Astrocyte of the spinal cord (primary cell): ENCODE data around the gene CFAP69.

Experiments
- DNase-seq: peaks from one replicate; pipeline ENCODE4 v3.0.0; 2011; ENCODE audit warnings: low read depth, low spot score
- H3K4me3 ChIP-seq: 2 replicates; pipeline ENCODE4 v1.5.1; 2011; ENCODE audit warnings: low read depth, mild to moderate bottlenecking, low read length, moderate library complexity
- in situ Hi-C: cut with HindIII; loops from 2 replicates; pipeline ENCODE4 v1.10.0; 2017; ENCODE audit warnings: low sequenced_read_pairs
- TF ChIP-seq, protein P1 (sequence below): IDR thresholded peaks from 2 replicates; pipeline ENCODE4 v1.5.1; 2012; ENCODE audit warnings: low read depth, mild to moderate bottlenecking, low read length, inconsistent platforms

Gene CFAP69, protein sequence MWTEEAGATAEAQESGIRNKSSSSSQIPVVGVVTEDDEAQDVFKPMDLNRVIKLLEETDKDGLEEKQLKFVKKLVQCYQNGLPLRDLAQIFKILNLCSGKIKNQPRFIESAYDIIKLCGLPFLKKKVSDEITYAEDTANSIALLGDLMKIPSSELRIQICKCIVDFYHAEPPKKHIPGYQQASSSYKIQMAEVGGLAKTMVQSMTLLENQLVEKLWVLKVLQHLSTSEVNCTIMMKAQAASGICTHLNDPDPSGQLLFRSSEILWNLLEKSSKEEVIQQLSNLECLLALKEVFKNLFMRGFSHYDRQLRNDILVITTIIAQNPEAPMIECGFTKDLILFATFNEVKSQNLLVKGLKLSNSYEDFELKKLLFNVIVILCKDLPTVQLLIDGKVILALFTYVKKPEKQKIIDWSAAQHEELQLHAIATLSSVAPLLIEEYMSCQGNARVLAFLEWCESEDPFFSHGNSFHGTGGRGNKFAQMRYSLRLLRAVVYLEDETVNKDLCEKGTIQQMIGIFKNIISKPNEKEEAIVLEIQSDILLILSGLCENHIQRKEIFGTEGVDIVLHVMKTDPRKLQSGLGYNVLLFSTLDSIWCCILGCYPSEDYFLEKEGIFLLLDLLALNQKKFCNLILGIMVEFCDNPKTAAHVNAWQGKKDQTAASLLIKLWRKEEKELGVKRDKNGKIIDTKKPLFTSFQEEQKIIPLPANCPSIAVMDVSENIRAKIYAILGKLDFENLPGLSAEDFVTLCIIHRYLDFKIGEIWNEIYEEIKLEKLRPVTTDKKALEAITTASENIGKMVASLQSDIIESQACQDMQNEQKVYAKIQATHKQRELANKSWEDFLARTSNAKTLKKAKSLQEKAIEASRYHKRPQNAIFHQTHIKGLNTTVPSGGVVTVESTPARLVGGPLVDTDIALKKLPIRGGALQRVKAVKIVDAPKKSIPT

DNA sequence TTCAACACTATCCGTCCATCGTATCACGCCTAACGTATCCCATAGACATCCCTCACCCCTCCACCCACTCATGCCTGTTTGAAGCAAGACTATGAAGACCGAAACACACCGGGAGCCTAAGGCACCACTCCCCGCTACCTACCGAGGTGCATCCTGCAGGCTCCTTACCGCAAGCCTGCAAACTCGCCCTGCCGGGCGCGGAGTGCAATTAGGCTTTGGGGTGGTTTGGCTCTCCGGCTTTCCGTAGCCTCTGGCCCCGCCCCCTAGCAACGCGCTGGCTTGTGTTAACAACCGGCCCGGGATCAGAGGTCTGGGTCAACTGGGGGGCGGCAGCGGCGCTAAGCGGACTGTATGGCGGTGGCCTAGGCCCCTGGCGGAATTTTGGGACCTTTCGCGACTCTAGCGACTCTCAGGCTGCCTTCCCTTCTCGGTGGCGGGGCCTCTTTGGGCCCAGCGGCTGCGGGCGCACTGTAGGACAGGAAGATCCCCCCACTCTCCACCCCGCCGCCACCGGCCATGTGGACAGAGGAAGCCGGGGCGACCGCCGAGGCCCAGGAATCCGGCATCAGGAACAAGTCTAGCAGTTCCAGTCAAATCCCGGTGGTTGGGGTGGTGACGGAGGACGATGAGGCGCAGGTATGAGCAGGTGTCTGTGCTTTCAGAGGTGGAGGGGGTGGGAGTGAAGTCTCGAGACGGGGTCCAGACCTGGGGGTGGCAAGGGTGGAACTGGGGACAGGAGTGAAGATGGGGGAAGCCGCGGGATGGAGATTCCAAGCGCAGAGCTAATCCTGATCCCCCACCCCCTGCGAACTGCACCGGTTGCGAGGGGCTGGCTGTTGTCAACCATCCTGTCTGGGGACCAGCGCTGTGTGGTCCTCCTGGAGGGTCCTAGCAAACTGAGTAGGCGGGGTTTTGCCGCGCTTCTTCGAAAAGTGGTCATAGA, at the start of gene CFAP69:
Gene CFAP69 (plus strand): TSS at position 266 of the 943 bp plus-strand sequence. CDS start 251 bp downstream, at position 517.
- H3K4me3 ChIP-seq: peak within 1 kb of the TSS; percentile 90
- TF ChIP-seq, protein P1, sequence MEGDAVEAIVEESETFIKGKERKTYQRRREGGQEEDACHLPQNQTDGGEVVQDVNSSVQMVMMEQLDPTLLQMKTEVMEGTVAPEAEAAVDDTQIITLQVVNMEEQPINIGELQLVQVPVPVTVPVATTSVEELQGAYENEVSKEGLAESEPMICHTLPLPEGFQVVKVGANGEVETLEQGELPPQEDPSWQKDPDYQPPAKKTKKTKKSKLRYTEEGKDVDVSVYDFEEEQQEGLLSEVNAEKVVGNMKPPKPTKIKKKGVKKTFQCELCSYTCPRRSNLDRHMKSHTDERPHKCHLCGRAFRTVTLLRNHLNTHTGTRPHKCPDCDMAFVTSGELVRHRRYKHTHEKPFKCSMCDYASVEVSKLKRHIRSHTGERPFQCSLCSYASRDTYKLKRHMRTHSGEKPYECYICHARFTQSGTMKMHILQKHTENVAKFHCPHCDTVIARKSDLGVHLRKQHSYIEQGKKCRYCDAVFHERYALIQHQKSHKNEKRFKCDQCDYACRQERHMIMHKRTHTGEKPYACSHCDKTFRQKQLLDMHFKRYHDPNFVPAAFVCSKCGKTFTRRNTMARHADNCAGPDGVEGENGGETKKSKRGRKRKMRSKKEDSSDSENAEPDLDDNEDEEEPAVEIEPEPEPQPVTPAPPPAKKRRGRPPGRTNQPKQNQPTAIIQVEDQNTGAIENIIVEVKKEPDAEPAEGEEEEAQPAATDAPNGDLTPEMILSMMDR: peak; percentile 21
- DNase-seq: peak; percentile 86
- in situ Hi-C loops: no loop called here

DNA sequence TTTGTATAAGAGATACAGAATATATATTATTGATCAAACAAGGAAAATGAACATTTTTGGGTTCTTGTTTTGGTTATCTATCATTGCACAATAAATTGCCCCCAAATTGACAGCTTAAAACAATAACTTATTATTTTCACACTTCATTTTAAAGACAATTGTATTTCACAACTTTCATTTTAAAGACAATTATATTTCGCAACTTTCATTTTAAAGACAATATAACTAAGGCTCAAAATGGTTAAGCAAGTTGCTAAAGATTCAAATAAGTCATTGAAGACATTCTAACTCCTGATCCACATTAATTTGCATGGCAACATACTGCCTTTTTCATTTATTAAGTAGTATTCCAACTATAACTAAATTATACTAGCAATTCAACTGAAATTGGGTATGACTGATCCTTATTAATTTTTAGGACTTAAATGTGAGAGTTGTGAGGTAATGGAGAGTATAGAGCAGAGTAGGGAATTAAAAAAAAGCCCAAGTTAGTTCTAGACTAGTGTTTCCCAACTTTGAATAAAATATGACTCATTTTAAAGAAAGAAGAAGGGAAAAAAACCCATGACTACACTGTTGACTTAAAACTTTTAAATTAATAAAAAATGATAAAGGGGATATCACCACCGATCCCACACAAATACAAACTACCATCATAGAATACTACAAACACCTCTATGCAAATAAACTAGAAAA, 43.3 kb upstream of the CFAP69 start:
- in situ Hi-C loops: no loop called here
- no peak for DNase-seq
- no peak overlapping the region for H3K4me3 ChIP-seq
- TF ChIP-seq, protein P1: no peak

DNA sequence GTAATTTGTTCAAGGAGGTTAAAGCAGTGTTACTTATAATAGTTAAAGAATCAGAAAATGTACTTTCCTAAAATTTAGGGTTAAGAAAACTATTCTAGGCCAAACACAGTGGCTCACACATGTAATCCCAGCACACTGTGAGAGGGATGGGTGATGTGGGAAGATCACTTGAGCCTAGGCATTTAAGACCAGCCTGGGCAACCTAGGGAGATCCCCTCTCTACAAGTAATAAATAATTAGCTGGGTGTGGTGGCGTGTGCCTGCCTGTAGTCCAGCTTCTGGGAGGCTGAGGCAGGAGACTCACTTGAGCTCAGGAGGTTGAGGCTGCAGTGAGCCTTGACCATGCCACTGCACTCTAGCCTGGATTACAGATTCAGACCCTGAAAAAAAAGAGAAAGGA, 37.0 kb upstream of the CFAP69 start:
- TF ChIP-seq, protein P1: no peak
- DNase-seq: no peak
- in situ Hi-C loops: no loop called here
- no peak overlapping the region for H3K4me3 ChIP-seq

DNA sequence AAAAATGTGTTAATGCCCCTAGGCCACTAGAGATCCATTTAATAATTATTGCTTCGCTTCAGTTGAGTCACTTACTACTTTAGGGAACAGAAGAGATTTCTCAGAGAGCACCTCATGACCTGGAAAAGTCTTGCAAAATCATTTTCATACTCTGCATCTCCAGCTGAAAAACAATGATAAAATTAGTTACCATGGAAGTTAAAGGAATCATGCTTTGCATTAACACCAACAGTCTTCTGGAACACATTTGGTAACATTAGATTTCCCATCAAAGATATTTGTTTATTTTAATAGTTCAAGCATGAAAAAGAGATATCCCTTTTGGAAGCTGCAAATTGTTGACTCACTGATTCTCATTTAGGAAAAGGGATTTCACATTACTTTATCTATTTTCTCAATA, 35.2 kb upstream of the CFAP69 start:
- H3K4me3 ChIP-seq: no peak overlapping the region
- in situ Hi-C loops: no loop called here

DNA sequence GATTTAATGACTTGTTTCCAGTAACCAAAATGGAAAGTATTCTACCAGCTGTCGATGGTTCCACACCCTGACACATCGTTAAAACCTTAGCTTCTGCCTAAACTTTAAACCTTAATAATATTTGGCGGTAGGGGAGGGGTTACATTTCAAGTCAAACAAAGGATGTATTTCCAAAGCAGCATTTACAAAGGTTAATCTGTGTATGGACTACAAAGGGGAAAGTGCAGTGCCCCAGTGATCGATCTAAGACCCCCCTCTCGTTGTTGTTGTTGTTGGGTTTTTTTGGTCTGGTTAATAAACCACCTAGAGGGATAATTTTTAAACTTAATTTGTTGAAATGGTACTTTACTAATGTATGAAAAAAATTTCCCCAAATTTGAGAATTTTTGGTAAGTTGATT, 34.5 kb upstream of the CFAP69 start:
- no peak for DNase-seq
- TF ChIP-seq, protein P1: no peak
- no peak overlapping the region for H3K4me3 ChIP-seq
- in situ Hi-C loops: no loop called here

More for the DNA sequence above, 35.2 kb upstream of the CFAP69 start:
- TF ChIP-seq, protein P1: no peak
- no peak for DNase-seq
